ENCODE results near the gene MMP17. TPM values are rescaled to one million over a fixed set of nuclear protein-coding genes. Genes with fewer than 3 reads are reported as not detected.

MMP17 gene
- total RNA-seq, 2 donors from 2014 or later: 2.1 to 3.2 TPM

DNA sequence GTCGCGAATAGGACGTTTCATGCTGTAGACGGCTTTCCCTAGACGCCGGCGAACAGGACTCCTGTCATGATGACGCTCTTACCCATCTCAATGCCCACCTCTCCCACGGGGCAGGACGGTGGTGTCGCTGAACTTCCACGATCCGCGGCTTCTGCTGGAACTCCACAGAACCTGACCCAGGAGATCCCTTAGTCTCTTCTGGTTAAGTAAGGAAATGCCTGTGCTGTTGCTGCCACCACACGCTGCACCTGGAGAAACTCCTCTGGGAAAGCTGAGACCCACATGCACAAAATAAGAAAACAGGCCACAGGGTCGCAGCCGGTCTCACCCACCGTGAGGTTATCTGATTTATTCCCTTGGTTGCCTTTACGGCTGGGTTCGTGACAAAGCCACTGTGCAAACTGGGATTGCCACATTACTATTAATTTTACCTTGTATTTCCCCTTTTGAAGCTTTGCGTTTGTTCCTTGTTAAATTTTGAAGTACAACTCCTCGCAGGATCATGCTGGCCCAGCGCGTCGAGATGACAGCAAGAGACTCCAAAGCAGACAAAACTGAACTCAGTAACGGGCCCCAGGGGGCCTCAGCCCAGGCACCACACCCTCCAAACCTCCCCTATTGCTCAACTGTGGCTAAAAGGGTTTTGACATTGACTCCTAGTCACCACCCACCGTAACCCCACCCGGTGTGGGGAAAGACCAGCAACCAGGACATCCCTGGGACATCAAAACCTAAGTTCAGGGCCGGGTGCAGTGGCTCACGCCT is 9.2 kb upstream of the MMP17 start:
- no peak overlapping the region for H3K4me3 ChIP-seq
- no peaks in the 10 kb centered on the region for H3K4me1 ChIP-seq
- no peaks in the 10 kb centered on the region for H3K9me3 ChIP-seq
- no peak overlapping the region for H3K27ac ChIP-seq
- DNase-seq (ENCODE audit: low spot score): no peak
- no peaks in the 10 kb centered on the region for H3K36me3 ChIP-seq
- no peaks in the 10 kb centered on the region for H3K27me3 ChIP-seq
- TF ChIP-seq, protein P1, sequence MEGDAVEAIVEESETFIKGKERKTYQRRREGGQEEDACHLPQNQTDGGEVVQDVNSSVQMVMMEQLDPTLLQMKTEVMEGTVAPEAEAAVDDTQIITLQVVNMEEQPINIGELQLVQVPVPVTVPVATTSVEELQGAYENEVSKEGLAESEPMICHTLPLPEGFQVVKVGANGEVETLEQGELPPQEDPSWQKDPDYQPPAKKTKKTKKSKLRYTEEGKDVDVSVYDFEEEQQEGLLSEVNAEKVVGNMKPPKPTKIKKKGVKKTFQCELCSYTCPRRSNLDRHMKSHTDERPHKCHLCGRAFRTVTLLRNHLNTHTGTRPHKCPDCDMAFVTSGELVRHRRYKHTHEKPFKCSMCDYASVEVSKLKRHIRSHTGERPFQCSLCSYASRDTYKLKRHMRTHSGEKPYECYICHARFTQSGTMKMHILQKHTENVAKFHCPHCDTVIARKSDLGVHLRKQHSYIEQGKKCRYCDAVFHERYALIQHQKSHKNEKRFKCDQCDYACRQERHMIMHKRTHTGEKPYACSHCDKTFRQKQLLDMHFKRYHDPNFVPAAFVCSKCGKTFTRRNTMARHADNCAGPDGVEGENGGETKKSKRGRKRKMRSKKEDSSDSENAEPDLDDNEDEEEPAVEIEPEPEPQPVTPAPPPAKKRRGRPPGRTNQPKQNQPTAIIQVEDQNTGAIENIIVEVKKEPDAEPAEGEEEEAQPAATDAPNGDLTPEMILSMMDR (IDR thresholded peaks at IDR 0.05): no peak

DNA sequence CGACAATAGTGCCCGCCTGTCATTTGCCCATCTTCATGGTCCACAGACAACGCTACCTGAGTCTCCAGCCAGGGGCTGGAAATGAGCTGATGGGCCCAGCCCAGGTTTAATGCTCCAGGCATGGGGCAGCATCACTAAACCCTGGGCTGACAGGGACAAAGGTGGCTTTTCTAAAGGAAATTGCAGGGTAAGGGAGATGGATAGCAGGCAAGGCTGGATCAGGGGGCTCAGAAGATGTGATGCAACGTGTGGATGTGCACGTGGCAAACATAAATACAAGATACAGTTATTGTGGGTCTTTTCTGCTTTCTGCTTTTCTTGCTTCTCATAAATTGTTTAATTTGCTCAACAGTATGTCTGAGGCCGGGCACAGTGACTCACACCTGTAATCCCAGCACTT is 3.7 kb upstream of the MMP17 start:
- Histone ChIP-seq H3K36me3 (no peaks in the 10 kb centered on the region), H3K4me3 (no peak overlapping the region), H3K4me1 (peaks cover 0 to 18% of the 10 kb centered on the region in 2 donors), H3K27ac (no peak overlapping the region), H3K27me3 (peaks cover 3 to 7% of the 10 kb centered on the region in 2 donors), H3K9me3 (no peaks in the 10 kb centered on the region)
- TF ChIP-seq, protein P1 (IDR thresholded peaks at IDR 0.05): no peak
- no peak for DNase-seq (ENCODE audit: low spot score)

DNA sequence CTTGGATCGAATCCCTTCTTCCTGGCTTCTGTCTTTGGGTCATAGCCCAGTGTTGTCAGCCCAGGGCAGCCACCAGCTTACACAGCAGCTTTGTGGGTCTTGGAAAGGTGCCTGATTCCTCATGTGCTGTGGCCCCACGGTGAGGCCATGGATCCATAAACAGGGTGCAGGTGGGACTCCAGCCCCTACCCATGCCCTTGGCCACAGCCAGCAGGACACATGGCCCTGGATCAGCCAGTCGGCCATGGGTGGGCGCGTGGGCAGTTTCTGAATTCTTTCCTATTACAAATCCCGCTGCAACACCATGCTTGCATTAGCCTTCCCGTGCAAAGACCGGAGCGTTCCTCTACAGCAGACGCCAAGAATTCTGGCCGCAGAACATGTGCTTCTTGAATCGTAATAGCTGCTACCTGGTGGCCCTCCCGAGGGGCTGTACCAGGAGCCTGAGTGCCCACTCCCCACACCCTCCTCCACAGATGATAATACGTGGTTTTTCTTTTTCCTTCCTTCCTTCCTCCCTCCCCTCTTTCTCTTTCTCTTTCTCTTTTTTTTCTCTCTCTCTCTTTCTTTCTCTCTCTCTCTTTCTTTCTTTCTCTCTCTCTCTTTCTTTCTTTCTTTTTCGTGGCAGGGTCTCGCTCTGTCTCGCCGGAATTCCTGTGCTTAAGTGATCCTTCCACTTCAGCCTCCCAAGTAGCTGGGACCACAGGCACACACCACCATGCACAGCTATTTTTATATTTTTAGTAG is 2.9 kb upstream of the MMP17 start:
- H3K9me3 ChIP-seq: no peaks in the 10 kb centered on the region
- no peak overlapping the region for H3K27ac ChIP-seq
- H3K27me3 ChIP-seq: peaks cover 4 to 7% of the 10 kb centered on the region in 2 donors
- no peak for DNase-seq (ENCODE audit: low spot score)
- TF ChIP-seq, protein P1 (IDR thresholded peaks at IDR 0.05): no peak
- peaks cover 0 to 27% of the 10 kb centered on the region in 2 donors for H3K4me1 ChIP-seq
- H3K36me3 ChIP-seq: no peaks in the 10 kb centered on the region
- no peak overlapping the region for H3K4me3 ChIP-seq

DNA sequence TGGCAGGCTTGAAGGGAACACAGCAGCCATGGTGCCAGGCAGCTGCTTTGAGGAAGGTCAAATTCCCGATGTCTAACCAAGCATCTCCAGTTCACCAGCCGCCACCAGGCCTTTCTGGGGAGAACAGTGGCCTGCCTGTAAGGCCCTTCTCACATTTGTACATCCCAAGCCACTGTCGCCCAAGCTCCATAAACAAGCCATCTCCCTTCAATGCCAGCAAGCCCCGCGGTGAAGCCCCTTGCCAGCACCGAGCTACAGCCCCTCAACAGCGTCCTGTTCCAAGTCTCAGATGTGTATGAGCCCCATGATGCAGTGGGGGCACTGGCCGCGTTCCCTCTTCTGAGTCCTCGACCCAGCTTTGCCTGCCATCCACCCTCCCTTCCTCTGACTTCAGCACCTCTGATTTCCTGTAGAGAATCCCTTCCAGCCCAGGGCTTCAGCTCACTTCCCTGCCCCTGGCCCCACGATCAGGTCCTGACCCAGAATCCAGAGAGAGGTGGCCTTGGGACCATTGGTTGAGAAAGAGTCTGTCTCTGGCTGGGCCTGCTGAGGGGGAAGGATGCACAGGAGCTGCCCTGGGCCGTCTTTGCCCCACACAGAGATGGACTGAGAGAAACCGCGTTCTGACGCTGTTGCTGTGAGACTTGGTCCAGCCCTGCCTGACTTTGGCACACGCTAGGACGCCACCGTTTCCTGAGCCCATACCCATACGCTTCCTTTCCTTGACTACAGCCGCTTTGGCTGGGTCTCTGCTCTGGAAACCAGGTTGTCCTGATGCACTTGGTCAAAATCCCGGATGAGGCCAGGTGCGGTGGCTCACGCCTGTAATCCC is 1.9 kb upstream of the MMP17 start:
- Histone ChIP-seq H3K27ac (no peak overlapping the region), H3K4me1 (peaks cover 0 to 37% of the 10 kb centered on the region in 2 donors), H3K36me3 (no peaks in the 10 kb centered on the region), H3K27me3 (peaks cover 4 to 7% of the 10 kb centered on the region in 2 donors), H3K9me3 (no peaks in the 10 kb centered on the region), H3K4me3 (no peak overlapping the region)
- DNase-seq (ENCODE audit: low spot score): no peak
- TF ChIP-seq, protein P1 (IDR thresholded peaks at IDR 0.05): no peak

DNA sequence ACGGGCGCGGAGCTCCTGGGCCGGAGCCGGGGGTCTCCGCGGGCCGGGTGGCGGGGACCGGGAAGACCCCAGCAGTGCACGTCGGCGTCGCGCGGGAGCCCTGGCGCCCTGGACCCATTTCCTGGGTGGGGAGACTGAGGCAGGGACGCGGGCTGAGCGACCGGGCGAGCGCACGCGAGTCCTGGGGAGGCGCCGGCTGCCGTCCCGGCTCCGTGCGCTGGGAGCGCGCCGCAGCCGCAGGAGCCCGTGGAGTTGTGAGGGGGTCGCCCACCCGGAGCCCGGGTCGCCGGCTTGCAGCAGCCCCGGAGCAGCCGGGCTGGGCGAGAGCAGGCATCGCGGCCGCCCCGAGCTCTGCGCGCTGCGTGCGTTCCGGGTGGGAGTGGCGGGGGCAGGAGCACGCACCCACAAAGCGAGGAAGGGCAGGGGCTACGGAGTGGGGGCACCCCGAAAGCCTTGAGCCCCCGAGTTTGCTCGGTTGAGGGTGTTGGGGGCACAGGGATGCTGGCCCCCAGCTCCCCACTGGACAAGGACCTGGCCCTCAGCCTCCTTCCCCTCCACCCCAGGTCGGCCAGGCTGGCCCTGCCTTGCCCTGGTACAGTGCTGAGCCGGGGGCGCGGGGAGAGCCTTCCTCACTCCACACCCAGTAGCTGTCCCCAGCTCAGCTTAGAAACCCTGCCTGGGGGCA is 620 bp downstream of the MMP17 start:
- no peaks in the 10 kb centered on the region for H3K9me3 ChIP-seq
- H3K4me3 ChIP-seq: peak overlapping the region; percentile 39 to 56
- H3K36me3 ChIP-seq: no peaks in the 10 kb centered on the region
- peaks cover 0 to 45% of the 10 kb centered on the region in 2 donors for H3K4me1 ChIP-seq
- peaks cover 4 to 12% of the 10 kb centered on the region in 2 donors for H3K27me3 ChIP-seq
- H3K27ac ChIP-seq: peak overlapping the region in 1 of 2 donors; percentile 23
- no peak for DNase-seq (ENCODE audit: low spot score)
- TF ChIP-seq, protein P1 (IDR thresholded peaks at IDR 0.05): no peak

Measured in right atrium auricular region (tissue), 2 donors.